Measurements from ENCODE around the gene GFRA1. TPM values are rescaled to one million over a fixed set of nuclear protein-coding genes. Genes with fewer than 3 reads are reported as not detected.

Gene GFRA1
- total and polyA plus RNA-seq, 2 donors (not counting 3 experiments of a cell fraction or from before 2014, with no cell fraction given) = 0.22 to 0.88 TPM

GRCh38 chr10:116026315-116026714, 246.7 kb downstream of the GFRA1 start:
- no peak for FAIRE-seq
- CTCF ChIA-PET = interaction anchor here (1.8 kb wide), 1 partner anchor 17 kb away, joined by 4 read pairs; no protein-coding TSS in a partner anchor
- Histone ChIP-seq H3K36me3 (ENCODE audit: control insufficient read depth in 2 of 2, extremely low read depth in 1 of 2, insufficient read depth in 2 of 2, low read length in 2 of 2) (no peaks in the 10 kb centered on the region), H3K4me2 (ENCODE audit: insufficient read depth, low read length) (no peak overlapping the region), H4K20me1 (replicated peaks; ENCODE audit: control insufficient read depth, extremely low read depth, insufficient read depth, low read length) (no peaks in the 10 kb centered on the region), H3K79me2 (ENCODE audit: control insufficient read depth, insufficient read depth, low read length) (no peaks in the 10 kb centered on the region), H3K9me3 (replicated peaks; ENCODE audit: control insufficient read depth, insufficient read depth, low read length) (no peaks in the 10 kb centered on the region), H3K9ac (replicated peaks; ENCODE audit: extremely low read depth, insufficient read depth, low read length) (no peak overlapping the region), H3K27ac (ENCODE audit: insufficient read depth, low read depth, low read length) (no peak overlapping the region), H3K4me3 (replicated peaks in 1 of 3; ENCODE audit: insufficient read depth in 1 of 3, low read depth in 1 of 3, low read length in 3 of 3) (no peak overlapping the region), H3K9me1 (replicated peaks; ENCODE audit: control insufficient read depth, extremely low read depth, insufficient read depth, low read length) (no peaks in the 10 kb centered on the region), H3K4me1 (ENCODE audit: control insufficient read depth, extremely low read depth, insufficient read depth, low read length) (no peaks in the 10 kb centered on the region), H2AFZ (ENCODE audit: low read depth, low read length) (no peak overlapping the region), H3K27me3 (ENCODE audit: control insufficient read depth in 2 of 2, insufficient read depth in 2 of 2, low read length in 2 of 2) (no peaks in the 10 kb centered on the region)
- TF ChIP-seq POLR2A (IDR thresholded peaks at IDR 0.05; ENCODE audit: low read depth, low read length) (no peak), FOS (IDR thresholded peaks at IDR 0.05; ENCODE audit: borderline replicate concordance, insufficient read depth, low read length) (no peak), JUN (IDR thresholded peaks at IDR 0.05; ENCODE audit: borderline replicate concordance, insufficient read depth, insufficient read length, low read depth) (no peak), MYC (IDR thresholded peaks at IDR 0.05; ENCODE audit: low read depth, low read length) (no peak), POLR2AphosphoS5 (IDR thresholded peaks at IDR 0.05; ENCODE audit: insufficient read depth, low read depth, low read length) (no peak), EZH2 (IDR thresholded peaks at IDR 0.05; ENCODE audit: borderline replicate concordance, low read depth, low read length, severe bottlenecking) (no peak), GATA2 (IDR thresholded peaks at IDR 0.05; ENCODE audit: insufficient read depth, insufficient read length, low read depth, low read length) (no peak)
- TF ChIP-seq, protein P1, sequence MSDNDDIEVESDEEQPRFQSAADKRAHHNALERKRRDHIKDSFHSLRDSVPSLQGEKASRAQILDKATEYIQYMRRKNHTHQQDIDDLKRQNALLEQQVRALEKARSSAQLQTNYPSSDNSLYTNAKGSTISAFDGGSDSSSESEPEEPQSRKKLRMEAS (IDR thresholded peaks at IDR 0.05; ENCODE audit: insufficient read depth, insufficient read length) = no peak
- TF ChIP-seq, protein P2, sequence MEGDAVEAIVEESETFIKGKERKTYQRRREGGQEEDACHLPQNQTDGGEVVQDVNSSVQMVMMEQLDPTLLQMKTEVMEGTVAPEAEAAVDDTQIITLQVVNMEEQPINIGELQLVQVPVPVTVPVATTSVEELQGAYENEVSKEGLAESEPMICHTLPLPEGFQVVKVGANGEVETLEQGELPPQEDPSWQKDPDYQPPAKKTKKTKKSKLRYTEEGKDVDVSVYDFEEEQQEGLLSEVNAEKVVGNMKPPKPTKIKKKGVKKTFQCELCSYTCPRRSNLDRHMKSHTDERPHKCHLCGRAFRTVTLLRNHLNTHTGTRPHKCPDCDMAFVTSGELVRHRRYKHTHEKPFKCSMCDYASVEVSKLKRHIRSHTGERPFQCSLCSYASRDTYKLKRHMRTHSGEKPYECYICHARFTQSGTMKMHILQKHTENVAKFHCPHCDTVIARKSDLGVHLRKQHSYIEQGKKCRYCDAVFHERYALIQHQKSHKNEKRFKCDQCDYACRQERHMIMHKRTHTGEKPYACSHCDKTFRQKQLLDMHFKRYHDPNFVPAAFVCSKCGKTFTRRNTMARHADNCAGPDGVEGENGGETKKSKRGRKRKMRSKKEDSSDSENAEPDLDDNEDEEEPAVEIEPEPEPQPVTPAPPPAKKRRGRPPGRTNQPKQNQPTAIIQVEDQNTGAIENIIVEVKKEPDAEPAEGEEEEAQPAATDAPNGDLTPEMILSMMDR (IDR thresholded peaks at IDR 0.05; ENCODE audit: extremely low read depth in 1 of 2, insufficient read depth in 1 of 2, low read depth in 1 of 2, low read length in 2 of 2) = no peak
- POLR2A ChIA-PET = no interaction called here
- intact Hi-C loops (cut with micrococcal nuclease) (no loop called here), dilution Hi-C loops (cut with MboI; ENCODE audit: extremely low pct_ligation_motif_present, low sequenced_read_pairs) (no loop called here)
- no peak for DNase-seq (ENCODE audit: low read depth, low spot score)
- no TSS peak for BruUV-seq (replicated peaks)
